ENCODE results near the gene SLC9A9.

The SLC9A9 gene

GRCh38 chr3:143840636-143841035 lies 7.6 kb downstream of the SLC9A9 start:
- DNase-seq = no peak

GRCh38 chr3:143839980-143840379 lies 8.3 kb downstream of the SLC9A9 start:
- no peak for DNase-seq

GRCh38 chr3:143837076-143837475 lies 11.2 kb downstream of the SLC9A9 start:
- DNase-seq = no peak

GRCh38 chr3:143835312-143835711 lies 13.0 kb downstream of the SLC9A9 start:
- DNase-seq = no peak

- no peak for DNase-seq
Measured at GRCh38 chr3:143832433-143832832, 15.8 kb downstream of the SLC9A9 start.

- no peak for DNase-seq
Measured at GRCh38 chr3:143831994-143832393, 16.3 kb downstream of the SLC9A9 start.

- DNase-seq = no peak
Measured at GRCh38 chr3:143831208-143831607, 17.1 kb downstream of the SLC9A9 start.

GRCh38 chr3:143830786-143831185 lies 17.5 kb downstream of the SLC9A9 start:
- DNase-seq = no peak

- DNase-seq = no peak
Measured at GRCh38 chr3:143830063-143830462, 18.2 kb downstream of the SLC9A9 start.

GRCh38 chr3:143827425-143827824 lies 20.8 kb downstream of the SLC9A9 start:
- DNase-seq = no peak

GRCh38 chr3:143826296-143826695 lies 22.0 kb downstream of the SLC9A9 start:
- no peak for DNase-seq

GRCh38 chr3:143825513-143825912 lies 22.8 kb downstream of the SLC9A9 start:
- no peak for DNase-seq

- no peak for DNase-seq
Measured at GRCh38 chr3:143824735-143825385, 23.4 kb downstream of the SLC9A9 start.

GRCh38 chr3:143822798-143823197 lies 25.5 kb downstream of the SLC9A9 start:
- no peak for DNase-seq

GRCh38 chr3:143822374-143822773 lies 25.9 kb downstream of the SLC9A9 start:
- no peak for DNase-seq

- no peak for DNase-seq
Measured at GRCh38 chr3:143821862-143822261, 26.4 kb downstream of the SLC9A9 start.

- no peak for DNase-seq
Measured at GRCh38 chr3:143820466-143821221, 27.6 kb downstream of the SLC9A9 start.

GRCh38 chr3:143819890-143820289 lies 28.4 kb downstream of the SLC9A9 start:
- no peak for DNase-seq

- DNase-seq = no peak
Measured at GRCh38 chr3:143814443-143814889, 33.8 kb downstream of the SLC9A9 start.

- DNase-seq = no peak
Measured at GRCh38 chr3:143812481-143812880, 35.8 kb downstream of the SLC9A9 start.

- DNase-seq = no peak
Measured at GRCh38 chr3:143811602-143812001, 36.7 kb downstream of the SLC9A9 start.

- DNase-seq = no peak
Measured at GRCh38 chr3:143810953-143811265, 37.4 kb downstream of the SLC9A9 start.

GRCh38 chr3:143810166-143810952 lies 37.9 kb downstream of the SLC9A9 start:
- no peak for DNase-seq

GRCh38 chr3:143809121-143809621 lies 39.1 kb downstream of the SLC9A9 start:
- no peak for DNase-seq
